Mesenteric fat pad (tissue), 1 donor: ENCODE data around the gene TRPM3. TPM values are rescaled to one million over a fixed set of nuclear protein-coding genes. Genes with fewer than 3 reads are reported as not detected.

ENCODE experiments used
- DNase-seq: peaks from one replicate; pipeline ENCODE4 v3.0.0-alpha.2; 2020; ENCODE audit warnings: low spot score
- long read RNA-seq: library from polyadenylated mRNA; unstranded; transcript quantifications from one replicate; pipeline ENCODE4 v2.0.0, GENCODE V29; 2020
- total RNA-seq: library from RNA; stranded (reverse); fragmentation: NEBNext Ultra II Directional; extraction: Animal tissue kit (Norgen Biotek cat#: 25700); gene quantifications from one replicate; pipeline ENCODE4 v1.2.1, GENCODE V29; 2021
- donor health status: DM: yes; HTN: yes; CAD: no.

Gene TRPM3
- total RNA-seq = 0.48 TPM
- long read RNA-seq, partial matches to known transcripts = 0 of 6 reads
- long read RNA-seq, other reads (novel, unspliced or antisense) = 6 of 6 reads

DNA sequence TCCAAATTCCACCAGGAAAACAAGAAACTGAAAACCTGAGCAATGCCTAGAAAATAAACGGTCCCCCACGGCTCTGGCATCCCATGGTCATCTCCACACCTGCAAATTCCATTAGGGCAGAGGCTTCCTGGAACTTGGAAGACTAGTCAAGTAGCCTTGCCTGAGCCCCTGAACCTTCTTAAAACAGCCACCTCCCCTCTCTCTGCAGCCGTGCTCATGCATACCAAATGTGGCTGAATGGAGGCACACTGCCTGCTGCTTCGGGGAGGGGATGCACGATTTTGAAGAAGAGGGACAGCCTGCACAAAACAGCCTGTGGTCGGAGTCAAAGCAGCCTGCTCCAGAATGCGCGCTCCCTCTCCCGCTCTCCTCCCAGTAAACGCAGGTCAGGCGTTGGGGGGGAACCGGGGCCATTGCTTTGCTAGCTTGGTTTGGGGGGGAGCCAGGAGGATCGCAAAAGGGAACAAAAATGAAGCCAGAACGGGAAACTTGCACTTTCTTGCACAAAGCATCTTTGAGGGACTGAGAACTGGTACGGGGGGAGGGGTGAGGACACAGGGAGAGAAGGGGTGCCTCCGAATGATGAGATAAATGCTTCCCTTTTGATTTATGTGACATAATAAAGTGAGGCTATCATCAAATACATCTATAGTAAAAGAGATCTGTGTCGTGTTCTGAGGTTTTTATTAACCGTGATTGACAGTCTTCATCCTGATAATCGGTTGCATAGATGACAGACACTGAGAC, at the start of gene TRPM3:
Gene TRPM3 (minus strand): TSS at position 347 of the 747 bp plus-strand sequence. CDS start 267 bp downstream, at position 80.
- DNase-seq = no peak

DNA sequence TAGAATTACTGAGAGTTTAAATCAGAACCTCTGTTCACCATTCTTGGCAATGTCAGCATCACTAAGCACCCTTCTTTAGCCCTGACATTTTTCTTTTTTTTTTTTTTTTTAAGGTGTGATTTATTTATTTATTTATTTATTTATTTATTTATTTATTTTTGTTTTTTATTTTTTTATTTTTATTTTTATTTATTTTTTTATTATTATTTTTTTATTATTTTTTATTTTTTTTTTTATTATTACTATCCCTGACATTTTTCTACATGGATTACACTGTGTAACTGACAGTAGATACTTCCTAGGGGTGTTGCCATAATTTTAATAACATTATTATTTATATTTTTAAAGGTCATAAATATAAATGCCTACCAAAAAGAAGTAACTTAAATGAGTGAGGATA, 47.0 kb upstream of the TRPM3 start:
- DNase-seq = no peak

DNA sequence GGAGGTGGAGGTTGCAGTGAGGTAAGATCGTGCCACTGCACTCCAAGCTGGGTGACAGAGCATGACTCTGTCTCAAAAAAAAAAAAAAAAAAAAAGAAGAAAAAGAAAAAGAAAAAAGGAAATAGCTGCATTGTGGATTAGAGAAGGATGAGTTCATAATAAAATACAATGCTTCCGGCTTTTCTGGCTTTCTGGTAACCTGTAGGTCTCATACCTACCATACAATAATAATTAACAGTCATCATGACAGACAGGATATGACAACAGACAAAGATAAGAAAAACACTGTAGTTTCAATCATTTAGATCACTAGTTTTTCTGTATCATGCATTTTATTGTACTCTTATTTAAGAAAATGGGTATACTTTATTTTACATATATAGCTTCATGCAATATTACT, 40.7 kb upstream of the TRPM3 start:
- no peak for DNase-seq

DNA sequence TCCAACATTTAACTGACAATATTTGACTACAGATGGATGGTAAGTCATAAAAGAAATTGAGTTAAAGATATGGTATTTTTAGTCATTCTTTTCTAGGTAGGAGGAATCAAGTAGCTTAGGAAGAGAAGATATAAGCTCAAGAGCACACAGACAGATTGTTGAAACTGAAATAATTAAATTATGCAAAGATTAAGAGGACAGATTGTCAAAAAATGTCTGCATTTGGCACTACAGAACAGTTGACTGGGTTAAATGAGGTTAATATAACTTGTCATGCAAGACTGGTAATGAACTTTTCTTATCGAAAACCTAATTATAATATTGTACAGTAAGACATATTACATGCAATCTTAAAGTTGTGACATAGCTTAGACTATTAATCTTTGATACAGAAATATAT, 36.3 kb upstream of the TRPM3 start:
- no peak for DNase-seq

DNA sequence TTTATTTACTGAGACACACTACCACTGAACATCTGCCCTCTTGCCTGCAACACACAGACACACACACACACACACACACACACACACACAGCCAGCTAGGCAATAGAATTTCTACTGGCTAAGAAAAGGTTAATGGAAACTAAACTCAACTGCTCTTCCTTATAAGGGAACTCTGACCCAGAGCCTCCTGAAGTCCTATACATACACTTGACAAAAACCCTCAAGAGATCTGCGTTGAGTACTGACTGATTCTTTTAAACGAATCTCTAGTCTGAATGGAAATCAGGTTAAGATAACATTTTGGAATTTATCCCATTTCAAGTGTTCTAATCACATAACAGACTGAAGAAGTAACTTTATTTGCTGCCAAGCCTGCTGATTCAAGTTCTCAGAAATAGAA, 25.9 kb upstream of the TRPM3 start:
- DNase-seq = no peak

DNA sequence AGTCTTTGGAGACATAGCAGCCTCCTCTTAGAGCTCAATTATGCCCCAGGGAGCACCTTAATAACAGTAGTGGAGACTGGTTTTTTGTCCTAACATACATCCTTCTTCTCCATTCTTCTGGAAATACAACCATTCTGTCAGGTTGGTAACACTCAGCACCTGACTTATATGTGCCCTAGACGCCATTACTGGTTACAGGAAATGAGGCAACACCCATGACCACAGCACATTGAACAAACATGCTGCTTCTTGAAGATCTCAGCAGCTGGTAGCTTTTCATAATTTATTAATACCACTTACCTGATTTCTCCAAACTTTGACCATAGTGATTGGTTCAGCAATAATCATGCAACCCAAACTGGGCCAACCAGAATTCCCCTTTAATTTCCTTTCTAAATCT, 25.1 kb upstream of the TRPM3 start:
- no peak for DNase-seq

DNA sequence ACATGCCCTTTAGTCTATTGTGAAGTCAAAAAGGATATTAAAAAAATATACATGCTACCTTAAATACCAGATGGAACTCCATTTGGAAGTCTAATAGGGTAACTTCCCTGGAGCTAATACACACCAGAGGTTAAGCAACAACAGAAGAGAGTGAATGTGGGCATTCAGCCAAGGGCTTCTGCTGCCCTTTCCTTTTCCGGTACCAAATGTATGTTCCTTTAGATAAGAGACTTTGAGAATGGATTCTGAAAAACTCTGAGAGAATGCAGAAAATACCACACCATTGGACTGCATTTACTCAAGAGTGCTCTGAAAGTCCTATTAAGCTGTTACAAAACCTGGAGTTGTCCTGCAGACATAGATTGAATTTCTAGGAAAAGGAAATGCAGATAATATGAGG, 23.8 kb upstream of the TRPM3 start:
- no peak for DNase-seq

DNA sequence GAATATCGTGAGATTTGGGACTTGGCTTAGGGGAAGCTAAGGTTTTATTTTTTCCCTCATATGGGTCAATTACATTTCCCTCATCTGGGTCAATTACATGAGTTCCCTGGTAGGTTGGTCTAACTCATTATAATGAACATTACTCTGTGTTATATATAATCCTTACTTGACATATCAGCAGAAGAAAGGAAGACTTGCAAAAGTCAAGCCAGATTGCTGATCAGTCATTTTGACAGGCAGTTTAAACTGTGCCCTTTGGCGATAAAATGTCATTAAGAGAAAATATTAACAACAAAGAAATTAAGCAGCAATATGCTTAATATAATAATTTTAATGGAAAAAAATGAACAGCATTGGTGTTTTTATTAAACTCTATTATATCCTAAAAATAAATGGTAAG, 23.1 kb upstream of the TRPM3 start:
- DNase-seq = no peak

DNA sequence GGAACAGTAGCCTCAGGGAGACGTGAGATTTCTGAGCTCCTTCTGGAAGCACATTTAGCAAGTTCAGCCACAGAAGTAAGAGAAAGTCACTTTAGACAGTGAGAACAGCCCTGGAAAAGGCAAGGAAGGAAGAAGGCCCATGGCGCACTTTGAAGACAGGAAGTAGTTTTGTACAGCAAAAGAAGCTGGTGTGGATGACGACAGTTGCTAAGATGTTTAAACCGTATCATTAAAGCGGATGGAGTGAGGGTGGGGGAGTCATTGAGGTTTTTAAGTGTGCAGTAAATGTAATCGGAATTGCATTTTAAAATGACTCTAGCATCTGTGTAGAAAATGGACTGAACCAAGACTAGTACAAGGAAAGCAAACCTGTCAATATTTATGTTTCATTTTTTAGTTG, 15.3 kb upstream of the TRPM3 start:
- DNase-seq = no peak

DNA sequence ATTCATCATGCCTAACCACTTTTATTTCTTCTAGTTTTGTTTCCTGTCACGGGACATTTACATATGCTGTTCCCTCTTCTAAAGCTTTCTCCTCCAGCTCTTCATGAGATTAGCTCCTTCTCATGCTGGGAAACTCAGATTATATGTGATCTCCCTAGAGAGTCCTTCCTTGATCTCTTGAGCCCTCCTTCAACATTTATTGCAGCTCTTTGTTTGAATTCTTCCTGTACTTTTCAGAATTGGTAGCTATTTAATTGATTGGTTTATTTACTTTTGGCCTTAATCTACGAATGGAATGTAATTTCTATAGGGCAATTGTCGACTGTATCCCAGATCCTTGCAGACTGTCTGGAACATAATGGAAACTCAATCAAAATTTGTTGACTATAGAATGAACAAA, 9.7 kb upstream of the TRPM3 start:
- no peak for DNase-seq

DNA sequence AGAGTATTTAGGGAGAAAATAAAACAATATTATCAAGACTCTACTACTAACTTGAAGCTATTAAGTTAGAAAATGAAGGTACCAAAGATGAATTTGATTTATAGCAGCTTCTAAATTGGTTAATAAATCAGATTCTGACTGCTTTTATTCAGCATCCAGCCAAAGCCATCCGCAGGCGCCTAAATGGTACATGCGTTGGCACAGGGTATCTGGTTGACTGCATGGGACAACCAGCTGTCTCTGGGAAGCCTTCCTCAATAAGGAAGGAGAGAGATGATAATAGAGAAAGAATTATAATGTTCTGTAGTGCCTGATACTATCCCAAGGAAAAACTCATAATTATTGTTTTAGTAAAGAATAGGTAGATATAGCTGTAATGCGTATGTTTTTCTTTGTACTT, 9.1 kb upstream of the TRPM3 start:
- no peak for DNase-seq

DNA sequence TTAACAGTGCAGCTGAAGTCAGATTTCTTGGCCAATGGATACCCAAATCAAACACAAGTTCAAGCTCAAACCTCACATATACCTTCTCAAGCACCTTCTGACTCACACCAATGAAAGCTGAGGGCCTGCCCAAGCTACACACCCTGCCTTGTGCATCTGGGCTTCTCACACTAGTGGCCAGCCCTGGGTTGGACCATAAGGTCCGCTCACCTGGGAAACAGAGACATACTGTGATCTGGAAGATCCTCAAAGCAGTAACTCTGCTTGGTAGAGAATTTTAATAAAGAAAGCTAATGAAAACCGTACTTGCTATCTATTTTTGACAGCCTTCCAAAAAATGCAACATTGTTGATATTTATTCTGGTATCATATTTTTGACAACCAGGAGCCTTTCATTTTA, 7.4 kb upstream of the TRPM3 start:
- DNase-seq = no peak

DNA sequence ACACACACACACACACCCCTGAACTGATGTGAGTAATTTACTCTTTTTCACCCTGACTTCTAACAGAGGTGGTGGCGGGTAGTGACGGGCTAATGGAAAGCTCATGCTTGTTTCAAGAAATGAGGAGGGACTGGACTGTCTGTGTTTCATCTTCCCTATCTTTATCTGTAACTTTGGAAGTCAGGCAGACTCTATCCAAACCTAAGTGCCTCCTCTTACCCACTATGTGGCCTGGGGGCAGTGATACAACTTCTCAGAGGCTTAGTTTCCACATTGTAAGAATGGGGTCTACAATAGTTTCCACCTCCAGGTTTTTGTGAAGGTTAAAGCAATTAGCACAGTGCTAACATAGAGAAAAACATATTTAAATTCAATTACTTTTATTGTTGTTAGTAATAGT, 5.9 kb upstream of the TRPM3 start:
- DNase-seq = no peak

DNA sequence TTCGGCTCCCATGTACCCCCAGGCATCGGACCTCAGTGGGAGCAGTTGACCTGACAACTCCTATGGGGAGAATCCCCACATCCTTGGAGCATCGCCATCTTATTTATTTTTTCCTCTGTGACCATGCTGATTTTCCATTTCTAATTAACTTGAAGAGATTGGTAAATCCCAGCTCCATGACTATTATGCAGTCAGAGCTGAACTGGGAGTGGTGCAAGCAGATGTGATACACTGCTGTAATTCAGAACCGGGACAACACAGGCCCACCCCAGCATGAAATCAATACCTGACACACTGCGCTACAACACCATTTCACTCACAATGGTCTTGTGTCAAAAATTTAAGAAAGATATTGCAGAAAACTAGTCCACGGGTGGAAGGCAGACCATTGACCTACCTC, 1.0 kb upstream of the TRPM3 start:
- DNase-seq = no peak

DNA sequence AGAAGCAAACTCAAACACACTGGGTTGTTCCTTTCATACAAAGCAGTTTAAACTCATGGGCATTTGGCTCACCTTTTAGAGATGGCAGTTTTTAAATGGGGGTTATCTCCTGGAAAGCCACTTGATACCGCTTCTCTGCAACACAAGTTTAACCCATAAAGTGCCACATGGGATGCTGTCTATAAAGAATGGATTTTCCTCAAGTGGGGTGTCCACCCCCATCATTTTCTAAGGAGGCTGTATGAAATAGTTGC, 528 bp upstream of the TRPM3 start:
- no peak for DNase-seq

DNA sequence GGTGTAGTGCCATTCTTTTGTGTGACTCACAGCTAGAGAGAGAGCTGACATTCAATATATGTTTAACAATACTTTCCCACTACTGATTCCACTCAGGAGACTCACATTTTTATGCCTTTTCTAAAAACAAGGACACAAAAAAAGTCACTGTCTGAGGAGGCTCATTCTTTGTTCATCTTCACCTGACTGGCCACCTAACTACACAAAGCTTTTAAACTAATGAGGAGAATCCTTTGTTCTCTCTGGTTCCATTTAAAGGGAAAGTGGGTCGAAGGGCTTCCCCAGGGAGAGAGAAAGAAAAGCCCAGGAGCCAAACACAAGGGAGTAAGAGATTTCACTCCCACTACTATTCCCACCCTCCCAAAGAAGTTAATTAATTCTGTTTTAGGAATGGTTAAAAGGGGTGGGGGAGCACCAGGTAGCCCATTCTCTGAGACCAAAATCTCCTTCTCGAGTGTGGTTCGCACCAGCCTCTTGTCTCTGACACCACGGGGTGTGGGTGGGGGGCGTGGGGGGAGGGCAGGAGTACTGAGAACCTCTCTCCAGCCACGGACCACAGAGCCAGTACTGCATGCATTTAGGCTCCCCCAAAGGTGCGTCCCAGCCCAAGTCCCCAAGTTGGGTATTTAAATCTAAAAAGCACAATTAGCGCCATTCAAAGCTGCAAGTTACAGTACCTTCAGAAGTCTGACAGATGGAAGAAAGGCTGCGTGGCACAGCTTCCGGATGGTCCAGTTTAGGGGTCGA, 747 bp downstream of the TRPM3 start:
- DNase-seq = no peak

DNA sequence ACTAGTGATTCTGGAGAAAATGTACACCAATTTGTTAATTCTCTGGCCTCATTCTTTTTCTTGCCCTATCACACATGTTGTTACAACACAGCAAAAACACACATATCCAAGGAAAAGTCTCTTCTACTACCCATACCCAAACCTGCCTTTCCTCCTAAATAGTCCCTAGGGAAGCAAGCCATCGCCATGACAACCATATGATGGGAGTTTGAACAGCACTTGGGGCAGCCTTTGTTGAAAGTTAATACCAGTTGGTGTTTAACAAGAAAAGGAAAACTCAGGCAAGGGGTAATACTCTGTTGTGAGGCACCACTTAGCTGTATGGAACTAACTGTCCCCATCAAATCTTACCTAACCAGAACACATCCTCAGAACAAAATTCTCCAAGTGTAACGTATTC, 1.7 kb downstream of the TRPM3 start:
- no peak for DNase-seq

DNA sequence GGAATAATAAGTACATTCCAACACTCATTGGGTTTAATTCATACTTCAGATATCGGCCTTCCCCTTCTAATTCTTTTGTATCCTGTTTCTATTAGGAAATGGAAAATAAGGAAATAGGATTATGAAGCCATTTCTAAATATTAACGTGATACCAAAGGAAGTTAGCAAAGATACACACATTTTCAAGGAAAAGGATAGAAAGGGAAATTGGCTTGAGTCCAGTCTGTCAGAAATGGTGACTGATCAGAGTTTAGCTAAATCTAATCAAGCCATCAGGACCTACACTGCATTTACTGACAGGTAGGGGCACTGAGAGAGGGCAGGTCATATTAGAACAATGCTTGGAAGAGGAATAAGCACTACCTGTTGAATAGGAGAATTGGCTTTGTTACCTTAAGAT, 3.1 kb downstream of the TRPM3 start:
- DNase-seq = no peak

DNA sequence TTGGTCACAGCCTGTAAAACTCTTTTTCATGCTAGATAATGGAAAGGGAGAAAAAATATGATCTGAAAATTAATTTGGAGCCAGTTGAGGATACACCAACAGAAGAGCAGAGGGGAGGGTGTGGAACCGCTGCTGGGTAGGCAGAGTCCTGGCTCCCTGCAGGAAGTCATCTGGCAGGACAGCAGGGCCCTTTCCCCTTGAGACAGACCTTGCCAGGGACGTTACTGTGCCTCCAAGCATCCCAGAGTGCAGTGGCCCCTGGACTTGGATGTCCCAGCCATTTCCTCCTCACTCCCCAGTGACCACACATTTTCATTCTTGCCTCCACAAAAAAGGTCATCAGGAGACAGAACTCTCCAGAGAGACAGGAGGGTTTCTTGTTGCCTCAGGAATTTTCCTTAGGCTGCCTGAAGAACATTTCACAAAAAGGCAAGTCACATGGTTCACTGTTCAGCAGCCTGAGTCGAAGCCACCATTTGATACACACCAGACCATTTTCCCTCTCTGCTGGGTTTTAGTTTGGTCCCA, 5.9 kb downstream of the TRPM3 start:
- no peak for DNase-seq

DNA sequence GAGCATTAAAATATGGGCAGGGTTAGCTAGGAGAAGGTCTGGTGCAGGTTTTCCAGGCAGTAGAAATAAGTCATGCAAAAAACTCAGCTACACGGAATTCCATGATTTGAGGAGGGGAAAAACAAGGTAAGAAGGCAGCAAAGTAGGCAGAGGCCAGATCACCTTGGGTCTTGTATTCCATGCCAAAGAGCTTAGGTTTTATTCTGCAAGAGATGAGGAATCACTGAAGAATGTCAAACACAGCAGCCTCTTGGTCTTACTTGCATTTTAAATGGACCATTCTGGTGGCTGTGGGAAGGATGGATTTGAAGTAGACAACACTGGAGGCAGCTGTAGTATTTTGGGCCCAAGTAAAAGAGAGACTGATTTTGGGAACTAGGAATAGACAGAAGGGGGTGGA, 8.6 kb downstream of the TRPM3 start:
- no peak for DNase-seq

DNA sequence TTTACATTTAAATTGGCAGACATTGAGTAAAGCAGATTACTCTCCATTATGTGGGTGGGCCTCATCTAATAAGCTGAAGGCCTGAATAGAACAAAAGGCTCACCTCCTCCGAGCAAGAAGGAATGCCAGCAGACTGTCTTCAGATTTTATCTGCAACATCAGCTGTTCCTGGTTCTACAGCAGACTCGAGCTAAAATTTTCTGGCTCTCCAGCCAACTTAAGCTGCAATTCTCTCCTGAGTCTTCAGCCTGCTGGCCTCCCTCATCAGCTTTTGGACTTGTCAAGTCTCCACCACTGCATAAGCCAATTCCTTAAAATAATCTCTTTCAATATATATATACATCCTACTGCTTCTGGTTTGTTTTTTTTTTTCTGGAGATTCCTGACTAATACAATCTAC, 12.5 kb downstream of the TRPM3 start:
- DNase-seq = no peak

DNA sequence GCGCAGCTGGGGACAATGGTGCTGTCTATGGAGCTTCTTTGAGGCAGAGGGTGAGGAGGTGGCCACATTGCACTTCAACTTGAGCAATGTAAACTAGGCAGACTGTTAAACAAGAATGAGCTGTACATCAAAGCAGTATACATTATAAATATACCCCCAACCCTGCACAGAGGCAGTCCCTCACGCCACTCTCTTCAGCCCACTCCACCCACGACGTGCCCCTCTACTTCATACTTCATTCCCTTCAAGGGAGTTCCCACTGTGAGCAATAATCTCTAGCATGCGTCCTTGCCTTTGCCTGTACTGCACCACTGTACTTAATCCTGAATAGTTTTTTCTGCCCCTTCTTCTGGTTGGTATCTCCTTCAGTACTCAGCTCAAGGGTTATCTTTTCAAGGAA, 14.4 kb downstream of the TRPM3 start:
- DNase-seq = no peak

DNA sequence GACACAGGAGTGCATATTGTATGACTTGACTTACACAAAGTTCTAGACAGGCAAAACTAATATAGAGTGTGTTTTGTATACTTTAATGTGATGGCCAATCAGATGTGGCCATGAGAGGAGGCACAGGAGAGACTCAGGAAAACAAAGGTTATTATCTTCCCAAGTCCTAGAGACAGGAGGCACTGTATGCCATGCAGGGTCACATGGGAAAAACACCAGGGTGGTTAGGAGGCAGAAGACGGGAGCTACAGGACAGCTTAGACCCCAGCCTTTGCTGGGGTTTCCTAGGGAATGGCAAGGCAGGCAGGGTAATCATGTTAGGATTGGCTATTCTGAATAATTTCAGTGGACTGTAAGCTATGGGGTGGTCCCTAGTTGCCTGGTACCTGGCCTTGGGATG, 16.2 kb downstream of the TRPM3 start:
- DNase-seq = no peak
